ENCODE measurements around the gene HSD17B14. TPM values are rescaled to one million over a fixed set of nuclear protein-coding genes. Genes with fewer than 3 reads are reported as not detected.

The HSD17B14 gene
- total and polyA plus RNA-seq, 2 of the 8 experiments (the other 6 are each of a cell fraction or from before 2014, with no cell fraction given): 8.4 to 25.5 TPM

DNA sequence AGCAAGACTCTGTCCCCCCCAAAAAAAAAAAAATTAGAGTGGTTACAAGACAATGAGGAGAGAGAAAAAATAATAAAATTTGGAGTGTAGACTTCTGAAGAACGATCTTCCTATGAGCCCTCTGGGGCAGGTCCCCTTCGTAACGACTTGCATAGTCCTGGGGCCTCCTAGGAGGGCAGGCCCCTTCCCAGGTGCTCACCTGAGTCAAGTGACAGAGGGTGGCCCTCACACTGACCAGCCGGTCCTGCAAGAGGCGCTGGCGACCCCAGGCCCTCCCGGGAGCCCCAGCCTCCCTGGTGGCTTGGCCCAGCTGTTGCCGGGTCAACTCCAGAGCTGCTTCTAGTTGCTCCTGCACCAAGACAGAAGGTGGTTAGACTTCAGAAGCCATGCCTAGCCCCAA is 17.2 kb upstream of the HSD17B14 start:
- H3K23me2 ChIP-seq (ENCODE audit: low read depth, low read length): no peaks in the 10 kb centered on the region
- no peak overlapping the region for H2AK5ac ChIP-seq (ENCODE audit: low read depth, low read length)
- H3K4me3 ChIP-seq (ENCODE audit: extremely low read depth in 1 of 4, insufficient read depth in 2 of 4, low read depth in 3 of 4, low read length in 4 of 4): no peak overlapping the region
- ChIA-PET CTCF (ENCODE audit: partially characterized antibody) (interaction anchor here (0.7 to 3.5 kb wide), 5 partner anchors 9 to 117 kb away, joined by 3 to 15 read pairs (median 5); no protein-coding TSS in a partner anchor), POLR2A (ENCODE audit: partially characterized antibody) (interaction anchor here (1.0 to 8.0 kb wide), 6 partner anchors 8 to 25 kb away, joined by 3 to 40 read pairs (median 6); partner anchors contain the start of gene PPP1R15A)
- peaks cover 0 to 1% of the 10 kb centered on the region in 2 experiments for H4K20me1 ChIP-seq (replicated peaks in 1 of 2; ENCODE audit: control insufficient read depth in 1 of 2, insufficient read depth in 2 of 2, low read length in 2 of 2)
- no peak overlapping the region for H3K23ac ChIP-seq (ENCODE audit: insufficient read length)
- H3K14ac ChIP-seq (ENCODE audit: insufficient read length): no peak overlapping the region
- H3K18ac ChIP-seq (ENCODE audit: extremely low read depth, low read length): no peak overlapping the region
- H4K8ac ChIP-seq (ENCODE audit: extremely low read depth, insufficient read depth, low read length): no peak overlapping the region
- H4K91ac ChIP-seq (replicated peaks; ENCODE audit: insufficient read length, low read length): no peak overlapping the region
- H3K9ac ChIP-seq (replicated peaks in 1 of 4; ENCODE audit: extremely low read depth in 1 of 4, low read depth in 3 of 4, low read length in 3 of 4): no peak overlapping the region
- H3K27me3 ChIP-seq (replicated peaks in 1 of 4; ENCODE audit: control insufficient read depth in 3 of 4, extremely low read depth in 1 of 4, insufficient read depth in 3 of 4, low read length in 3 of 4): no peaks in the 10 kb centered on the region
- H3K4me2 ChIP-seq (ENCODE audit: insufficient read depth in 1 of 2, low read depth in 2 of 2, low read length in 2 of 2): no peak overlapping the region
- H2AFZ ChIP-seq (ENCODE audit: low read length): no peak overlapping the region
- H3K4ac ChIP-seq (replicated peaks; ENCODE audit: insufficient read length, low read depth, low read length): no peak overlapping the region
- no peak overlapping the region for H3K27ac ChIP-seq (ENCODE audit: low read depth, low read length)
- no peak for FAIRE-seq
- H2BK5ac ChIP-seq (ENCODE audit: low read depth, low read length): no peak overlapping the region
- H3K79me2 ChIP-seq (ENCODE audit: control insufficient read depth in 1 of 2, insufficient read depth in 2 of 2, low read length in 2 of 2): no peaks in the 10 kb centered on the region
- no peak for DNase-seq (ENCODE audit: low read depth in 1 of 2, low spot score in 2 of 2)
- no peak overlapping the region for H3K56ac ChIP-seq (replicated peaks; ENCODE audit: insufficient read length, low read depth, low read length)
- H2BK120ac ChIP-seq (replicated peaks; ENCODE audit: low read depth, low read length): no peak overlapping the region
- no peak overlapping the region for H2BK20ac ChIP-seq (ENCODE audit: low read length)
- H3K79me1 ChIP-seq (ENCODE audit: low read depth, low read length): 0 out of 2 replicates have a peak, but pooled peaks cover 2% of the 10 kb centered on the region
- no peak overlapping the region for H2BK15ac ChIP-seq (ENCODE audit: low read length)
- H2BK12ac ChIP-seq (ENCODE audit: low read depth, low read length): no peak overlapping the region
- no peaks in the 10 kb centered on the region for H3K9me3 ChIP-seq (ENCODE audit: insufficient read depth in 2 of 2, low read depth in 1 of 2, low read length in 1 of 2)
- 85% methylated on average over 7 of the region's 8 CpGs; no CpG with 5 or more reads in 1 of the 2 experiments for WGBS, 2 experiments (ENCODE audit: extremely low coverage in 1 of 2, insufficient coverage in 1 of 2, insufficient read length in 1 of 2, insufficient replicate concordance in 2 of 2, low coverage in 1 of 2, low lambda C conversion rate in 2 of 2, missing lambda C conversion rate in 1 of 2)
- no peak overlapping the region for H4K5ac ChIP-seq (ENCODE audit: insufficient read length, low read depth, low read length)
- 0 out of 8 replicates have a peak, but pooled peaks cover 0 to 5% (median 0%) of the 10 kb centered on the region in 4 experiments for H3K36me3 ChIP-seq (ENCODE audit: control insufficient read depth in 2 of 4, insufficient read depth in 4 of 4, low read length in 3 of 4)
- H3K4me1 ChIP-seq (replicated peaks in 1 of 4; ENCODE audit: control insufficient read depth in 3 of 4, insufficient read depth in 4 of 4, low read length in 3 of 4): no peaks in the 10 kb centered on the region
- TF ChIP-seq HDAC6 (IDR thresholded peaks at IDR 0.05; ENCODE audit: low read depth, low read length) (no peak), ASH2L (IDR thresholded peaks at IDR 0.05; ENCODE audit: low read length) (no peak), TAF7 (optimal IDR thresholded peaks at IDR 0.05; ENCODE audit: borderline replicate concordance, low read depth, low read length) (no peak), SIN3A (conservative IDR thresholded peaks at IDR 0.05 in 1 of 2, IDR thresholded peaks at IDR 0.05 in 1 of 2; ENCODE audit: low read depth in 1 of 2, low read length in 2 of 2) (no peak)

All from H1 (cell line).